ENCODE measurements around the gene MYRIP.
"Not testable (repeated sequence)": the region's sequence is repeated elsewhere in the genome, so short reads cannot be mapped to it uniquely, and the experiment has no call there.

The MYRIP gene

GRCh38 chr3:40044487-40044886 lies 235.1 kb downstream of the MYRIP start:
- no peak for DNase-seq

- DNase-seq: no peak
These were observed 235.6 kb downstream of the MYRIP start for GRCh38 chr3:40045051-40045450.

DNA sequence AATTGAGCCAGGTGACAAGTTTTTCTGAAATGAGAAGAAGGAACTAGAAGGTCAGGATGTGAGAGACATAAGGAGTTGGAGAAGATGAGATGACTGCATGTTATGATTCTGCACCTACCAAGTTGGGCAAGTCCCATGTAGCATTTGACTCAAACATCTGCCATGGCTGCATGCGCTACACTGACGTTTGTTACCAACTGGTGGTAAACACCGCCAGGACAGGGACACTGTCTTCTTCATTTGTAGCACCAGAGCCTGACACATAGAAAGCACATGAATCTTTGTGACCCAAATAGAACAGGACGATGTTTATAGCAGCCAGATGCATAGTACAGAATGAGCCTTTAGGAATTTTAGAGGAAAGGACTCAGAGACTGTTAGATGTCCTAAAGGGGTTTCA lies 236.7 kb downstream of the MYRIP start:
- DNase-seq: no peak

DNA sequence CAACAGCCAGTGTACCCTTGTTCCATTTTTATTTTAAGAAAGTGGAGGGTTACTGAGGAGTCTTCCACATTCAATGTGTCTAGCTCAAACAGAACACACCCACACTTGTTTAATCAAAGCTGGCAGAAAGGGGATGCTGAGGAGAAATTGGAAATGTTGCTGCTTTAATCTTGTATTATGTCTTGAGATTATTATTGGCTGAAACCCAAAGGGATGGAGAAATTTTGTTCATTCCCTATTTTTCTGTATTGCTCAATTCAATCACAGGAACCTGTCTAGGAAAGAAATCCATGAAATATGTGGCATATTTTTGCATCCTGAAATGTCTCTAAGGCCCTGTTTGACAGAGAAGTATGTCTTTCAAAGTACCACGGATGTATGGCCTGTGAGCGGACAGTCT lies 238.0 kb downstream of the MYRIP start:
- no peak for DNase-seq

DNA sequence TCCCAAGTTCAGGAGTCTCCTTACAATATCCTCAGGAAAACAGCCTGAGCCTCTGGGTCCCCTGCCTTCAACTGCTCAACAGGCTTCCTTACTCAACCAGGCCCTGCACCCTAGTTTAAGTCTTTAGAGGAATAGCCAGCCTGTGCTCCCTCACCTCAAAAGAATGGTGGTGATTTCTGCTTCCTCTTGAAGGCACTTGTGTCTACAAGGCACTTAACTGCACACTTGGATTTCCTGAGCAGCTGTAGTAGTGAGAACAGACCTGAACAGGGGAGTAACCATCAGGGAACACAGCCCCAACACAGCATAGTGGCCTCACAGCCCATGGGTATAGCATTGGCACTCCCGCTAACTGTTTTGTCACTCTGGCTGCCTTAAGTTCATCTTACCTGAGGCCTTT lies 244.3 kb downstream of the MYRIP start:
- DNase-seq: no peak

DNA sequence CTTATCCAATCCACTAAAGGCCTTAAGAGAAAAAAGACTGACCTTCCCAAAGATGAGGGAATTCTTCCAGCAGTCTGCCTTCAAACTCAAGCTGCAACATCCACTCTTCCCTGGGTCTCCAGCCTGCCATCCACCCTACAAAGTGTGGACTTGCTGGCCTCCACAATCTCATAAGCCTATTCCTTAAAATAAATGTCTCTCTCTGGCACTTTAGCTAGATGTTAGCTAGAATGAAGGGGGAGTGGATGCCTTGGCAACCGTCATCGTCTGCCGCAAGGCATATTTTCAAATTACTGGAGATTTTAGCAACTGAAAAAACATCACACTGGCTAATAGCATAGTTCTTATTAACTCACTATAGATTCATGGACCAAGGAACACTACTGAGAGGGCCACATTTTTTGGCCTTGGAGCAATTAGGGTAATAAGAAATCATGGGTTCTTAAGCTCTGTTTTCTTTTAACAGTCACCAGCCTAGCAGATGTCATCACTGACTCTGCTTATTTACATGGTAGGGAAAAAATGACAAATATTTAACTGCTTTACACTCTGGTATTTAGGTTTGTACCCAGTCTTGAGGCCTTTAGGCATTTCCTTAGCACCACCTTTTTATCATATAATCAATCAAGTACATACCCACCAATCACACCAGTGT lies 245.3 kb downstream of the MYRIP start:
- no peak for DNase-seq

DNA sequence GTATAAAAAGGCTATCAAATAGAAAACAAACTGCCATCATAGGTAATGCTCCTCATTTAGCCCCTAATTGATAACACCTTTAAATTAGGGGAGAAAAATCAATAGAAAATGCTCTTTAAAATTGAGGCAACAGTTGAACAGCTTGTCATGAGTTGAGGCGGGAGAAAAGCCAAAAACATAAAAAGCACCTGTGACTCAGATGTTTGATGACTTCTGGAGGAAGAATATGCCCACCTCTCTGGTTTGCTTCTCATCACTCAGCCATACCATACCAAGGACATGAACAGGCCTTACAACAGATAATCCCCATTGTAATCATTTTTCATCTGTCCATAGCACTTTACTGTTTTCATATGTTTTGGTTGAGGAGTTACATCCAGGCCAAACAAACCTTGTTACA lies 246.0 kb downstream of the MYRIP start:
- DNase-seq: no peak

DNA sequence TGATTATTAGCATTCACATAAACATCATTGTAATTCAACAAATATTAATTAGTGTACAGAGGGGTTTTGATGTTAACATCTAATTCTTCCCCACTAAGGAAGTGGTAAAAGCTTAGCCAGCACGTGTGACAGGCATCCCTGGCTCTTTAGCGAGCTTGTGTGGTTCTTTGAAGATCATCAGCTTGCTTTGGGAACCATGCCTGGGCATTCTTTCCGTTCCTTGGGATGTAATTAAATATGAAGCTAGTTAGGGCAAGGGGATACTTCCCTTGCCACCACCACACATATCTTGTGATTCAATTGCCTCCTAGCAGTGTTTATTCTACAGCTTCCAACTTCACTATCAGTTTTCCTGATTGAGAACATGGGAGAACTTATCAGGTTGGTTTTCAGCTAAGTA lies 246.5 kb downstream of the MYRIP start:
- no peak for DNase-seq

- no peak for DNase-seq
These were observed 247.7 kb downstream of the MYRIP start for GRCh38 chr3:40057077-40057476.

- DNase-seq: no peak
These were observed 248.4 kb downstream of the MYRIP start for GRCh38 chr3:40057786-40058185.

GRCh38 chr3:40068636-40069035 lies 259.2 kb downstream of the MYRIP start:
- DNase-seq: no peak

DNA sequence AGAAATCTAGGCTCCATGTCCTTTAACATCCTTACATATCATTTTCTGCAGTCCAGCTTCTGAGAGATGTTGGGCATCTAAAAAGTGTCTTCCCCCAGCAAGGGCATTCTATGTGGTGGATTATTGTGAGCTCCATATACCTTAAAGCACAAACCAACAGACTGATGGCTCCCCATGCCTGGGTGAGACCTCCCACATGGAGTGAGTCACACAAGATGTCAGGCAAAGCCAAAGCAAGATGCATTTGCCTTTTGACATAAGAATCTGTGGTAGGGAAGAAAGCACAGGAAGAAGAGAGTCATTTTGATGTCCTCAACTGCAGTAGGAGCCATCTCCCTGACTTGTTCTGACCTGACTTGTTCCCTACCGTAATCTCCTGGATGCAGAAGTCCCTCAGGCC lies 261.4 kb downstream of the MYRIP start:
- no peak for DNase-seq

GRCh38 chr3:40071683-40072238 lies 262.4 kb downstream of the MYRIP start:
- DNase-seq: no peak

GRCh38 chr3:40073310-40074007 lies 264.1 kb downstream of the MYRIP start:
- no peak for DNase-seq

GRCh38 chr3:40077139-40077538 lies 267.7 kb downstream of the MYRIP start:
- not testable (repeated sequence) for DNase-seq

DNA sequence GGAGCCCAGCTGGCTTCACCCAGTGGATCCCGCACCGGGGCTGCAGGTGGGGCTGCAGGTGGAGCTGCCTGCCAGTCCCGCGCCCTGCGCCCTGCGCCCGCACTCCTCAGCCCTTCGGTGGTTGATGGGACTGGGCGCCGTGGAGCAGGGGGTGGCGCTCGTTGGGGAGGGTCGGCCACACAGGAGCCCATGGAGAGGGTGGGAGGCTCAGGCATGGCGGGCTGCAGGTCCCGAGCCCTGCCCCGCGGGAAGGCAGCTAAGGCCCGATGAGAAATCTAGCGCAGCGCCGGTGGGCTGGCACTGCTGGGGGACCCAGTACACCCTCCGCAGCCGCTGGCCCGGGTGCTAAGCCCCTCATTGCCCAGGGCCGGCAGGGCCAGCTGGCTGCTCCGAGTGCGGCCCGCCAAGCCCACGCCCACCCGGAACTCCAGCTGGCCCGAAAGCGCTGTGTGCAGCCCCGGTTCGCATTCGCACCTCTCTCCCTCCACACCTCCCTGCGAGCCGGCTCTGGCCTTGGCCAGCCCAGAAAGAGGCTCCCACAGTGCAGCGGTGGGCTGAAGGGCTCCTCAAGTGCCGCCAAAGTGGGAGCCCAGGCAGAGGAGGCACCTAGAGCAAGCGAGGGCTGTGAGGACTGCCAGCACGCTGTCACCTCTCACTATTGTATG lies 268.6 kb downstream of the MYRIP start:
- DNase-seq: not testable (repeated sequence)

DNA sequence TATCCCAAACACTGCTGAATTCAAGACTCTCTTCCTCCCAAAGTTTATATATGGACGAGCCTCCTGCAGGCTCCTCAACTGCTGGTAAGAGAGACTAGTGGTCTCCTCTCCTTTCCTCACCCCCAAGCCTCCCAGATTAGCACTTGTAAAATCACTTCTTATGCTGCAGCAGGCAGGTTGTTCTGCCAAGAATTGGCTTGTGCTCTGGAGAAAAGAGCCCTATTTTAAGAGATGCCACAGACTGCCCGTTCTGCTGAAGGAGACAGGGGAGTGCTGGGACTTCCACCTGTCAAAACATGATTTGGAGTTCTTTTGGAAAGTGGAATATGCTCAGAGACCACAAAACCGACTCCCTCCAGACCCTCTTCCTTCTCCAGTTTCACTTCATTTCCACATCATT lies 269.2 kb downstream of the MYRIP start:
- DNase-seq: no peak

- DNase-seq: no peak
These were observed 269.9 kb downstream of the MYRIP start for GRCh38 chr3:40079203-40079846.

DNA sequence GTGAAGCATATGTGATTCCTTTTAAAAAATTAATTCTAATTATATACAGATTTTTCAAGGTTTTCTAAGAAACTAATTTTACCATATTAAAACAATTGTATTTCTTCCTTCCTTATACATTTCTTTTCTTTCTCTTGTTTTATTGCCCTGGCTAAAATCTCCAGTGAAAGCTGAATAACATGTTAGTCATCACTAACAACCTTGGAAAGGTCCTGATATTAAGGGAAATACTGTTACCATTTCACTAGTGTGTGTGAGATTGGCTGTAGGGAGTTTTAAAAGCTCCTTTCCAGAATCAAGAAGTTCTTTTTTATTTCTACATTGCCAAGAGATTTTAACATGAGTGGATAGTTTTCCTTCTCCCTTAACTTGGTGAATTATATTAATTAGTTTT lies 270.4 kb downstream of the MYRIP start:
- DNase-seq: no peak

DNA sequence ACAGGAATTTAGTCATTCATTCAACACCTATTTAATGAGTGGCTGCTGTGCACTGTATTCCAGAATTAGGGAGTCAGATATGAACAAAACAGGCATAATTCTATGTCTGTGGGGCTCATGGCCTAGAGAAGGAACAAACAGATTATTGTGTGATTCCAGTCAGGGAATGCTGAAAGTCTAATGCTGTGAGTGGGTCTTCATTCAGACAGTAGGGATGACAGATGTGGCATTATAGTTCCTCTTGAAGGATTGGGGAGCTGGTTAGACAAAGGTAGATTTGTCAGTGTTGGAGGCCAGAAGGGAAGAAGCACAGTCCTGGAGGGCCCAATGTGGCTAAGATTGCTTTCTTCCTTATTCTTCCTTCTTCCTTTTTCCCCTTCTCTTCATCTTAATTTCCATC lies 273.7 kb downstream of the MYRIP start:
- DNase-seq: no peak

DNA sequence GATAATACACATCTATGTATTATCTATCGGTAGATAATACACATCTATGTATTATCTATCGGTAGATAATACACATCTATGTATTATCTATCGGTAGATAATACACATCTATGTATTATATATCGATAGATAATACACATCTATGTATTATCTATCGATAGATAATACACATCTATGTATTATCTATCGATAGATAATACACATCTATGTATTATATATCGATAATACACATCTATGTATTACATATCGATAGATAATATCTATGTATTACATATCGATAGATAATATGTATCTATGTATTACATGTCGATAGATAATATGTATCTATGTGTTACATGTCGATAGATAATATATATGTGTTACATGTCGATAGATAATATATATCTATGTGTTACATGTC lies 275.0 kb downstream of the MYRIP start:
- not testable (repeated sequence) for DNase-seq

DNA sequence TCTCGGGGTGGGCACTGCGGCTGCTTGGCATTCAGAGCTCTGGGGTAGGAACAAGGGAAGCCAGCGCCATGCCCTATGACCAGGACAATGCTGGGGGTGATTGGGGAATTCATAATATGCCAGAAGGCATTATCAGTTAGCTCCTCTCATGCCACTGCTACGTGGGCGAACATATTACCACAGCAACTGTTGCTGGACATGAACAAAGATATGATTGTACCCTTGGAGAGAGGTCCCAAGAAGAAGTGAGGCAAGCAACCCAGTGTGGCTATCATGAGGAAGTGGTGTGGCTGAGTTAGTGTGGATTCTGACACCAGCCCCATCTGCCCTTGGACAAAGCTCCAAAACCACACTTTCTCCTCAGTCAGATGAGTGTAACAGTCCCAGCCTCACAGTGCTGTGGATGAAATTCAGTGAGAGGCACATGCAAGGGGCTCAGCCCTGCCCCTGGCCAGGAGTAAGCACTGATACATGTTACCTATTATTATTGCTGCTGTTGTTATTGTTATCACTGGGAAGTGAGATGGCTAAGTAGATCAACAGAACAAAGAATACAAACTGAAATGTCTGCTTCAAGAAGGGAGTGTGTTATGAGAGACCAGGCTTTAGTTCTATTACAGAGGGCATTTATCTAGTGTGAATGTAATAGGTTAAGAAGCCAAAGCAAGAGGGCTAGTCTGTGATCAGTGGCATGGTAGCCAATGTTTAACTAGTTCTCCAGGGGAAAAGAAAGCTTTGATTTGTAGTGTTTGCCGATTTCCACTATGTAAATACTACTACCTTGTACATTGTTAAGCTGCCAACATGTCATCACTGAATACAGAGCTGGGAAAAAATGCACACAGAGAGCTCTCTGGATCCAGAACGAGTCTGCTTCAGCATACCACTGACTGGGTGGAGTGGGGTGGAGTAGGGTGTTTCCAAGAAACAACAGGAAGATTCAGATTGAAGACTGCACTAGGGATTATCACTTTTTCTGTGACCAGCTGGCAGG lies 277.8 kb downstream of the MYRIP start:
- no peak for DNase-seq
